H9 (cell line): ENCODE measurements around the gene SP3. TPM values are rescaled to one million over a fixed set of nuclear protein-coding genes. Genes with fewer than 3 reads are reported as not detected.

Experiments used
- DNase-seq: peaks from one replicate; pipeline ENCODE4 v3.0.0-alpha.2; 2017
- H2AFZ ChIP-seq: one replicate; pipeline ENCODE4 v1.6.1; 2013; ENCODE audit warnings: mild to moderate bottlenecking, low read length, control low read depth, moderate library complexity
- H2AK5ac ChIP-seq: 2 replicates; pipeline ENCODE4 v1.6.1; 2013; ENCODE audit warnings: low read length, control low read depth, mixed read lengths; ENCODE audit not compliant: insufficient read length
- H2BK120ac ChIP-seq: one replicate; pipeline ENCODE4 v1.6.1; 2013; ENCODE audit warnings: low read depth, mild to moderate bottlenecking, low read length, control low read depth, inconsistent platforms; ENCODE audit not compliant: poor library complexity, severe bottlenecking
- H2BK12ac ChIP-seq: 2 replicates; pipeline ENCODE4 v1.6.1; 2013; ENCODE audit warnings: low read length, control low read depth, mixed read lengths, low read depth; ENCODE audit not compliant: insufficient read length
- H2BK15ac ChIP-seq: 2 replicates; pipeline ENCODE4 v1.6.1; 2013; ENCODE audit warnings: low read depth, low read length, control low read depth
- H2BK20ac ChIP-seq: one replicate; pipeline ENCODE4 v1.6.1; 2013; ENCODE audit warnings: low read depth, mild to moderate bottlenecking, low read length, control low read depth, inconsistent platforms; ENCODE audit not compliant: poor library complexity, severe bottlenecking
- H2BK5ac ChIP-seq: 2 replicates; pipeline ENCODE4 v1.6.1; 2013; ENCODE audit warnings: low read length, control low read depth, mixed read lengths; ENCODE audit not compliant: insufficient read length
- H3K14ac ChIP-seq: 2 replicates; pipeline ENCODE4 v1.6.1; 2013; ENCODE audit warnings: low read length, control low read depth; ENCODE audit not compliant: insufficient read depth
- H3K18ac ChIP-seq: 2 replicates; pipeline ENCODE4 v1.6.1; 2013; ENCODE audit warnings: low read depth, mild to moderate bottlenecking, mixed read lengths, low read length, control low read depth; ENCODE audit not compliant: insufficient read length
- H3K23ac ChIP-seq: 2 replicates; pipeline ENCODE4 v1.6.1; 2013; ENCODE audit warnings: low read length, control low read depth, mixed read lengths, low read depth; ENCODE audit not compliant: insufficient read length
- H3K23me2 ChIP-seq: 2 replicates; pipeline ENCODE4 v1.6.1; 2013; ENCODE audit warnings: low read depth, mild to moderate bottlenecking, mixed read lengths, low read length, control low read depth; ENCODE audit not compliant: insufficient read length, poor library complexity, severe bottlenecking
- H3K27ac ChIP-seq: 2 replicates; pipeline ENCODE4 v1.5.1; 2013; ENCODE audit warnings: low read length, control low read depth, mixed read lengths, low read depth; ENCODE audit not compliant: insufficient read length
- H3K27me3 ChIP-seq: 2 replicates; pipeline ENCODE4 v1.6.1; 2013; ENCODE audit warnings: low read length, control low read depth, inconsistent platforms; ENCODE audit not compliant: insufficient read depth
- H3K4ac ChIP-seq: 2 replicates; pipeline ENCODE4 v1.6.1; 2013; ENCODE audit warnings: low read depth, mild to moderate bottlenecking, control low read depth, inconsistent platforms, low read length, moderate library complexity
- H3K4me1 ChIP-seq: 2 replicates; pipeline ENCODE4 v1.6.1; 2013; ENCODE audit warnings: low read length, control low read depth, inconsistent platforms; ENCODE audit not compliant: insufficient read depth
- H3K4me2 ChIP-seq: 2 replicates; pipeline ENCODE4 v1.6.1; 2013; ENCODE audit warnings: low read length, control low read depth, mixed read lengths; ENCODE audit not compliant: insufficient read length, insufficient read depth
- H3K56ac ChIP-seq: 2 replicates; pipeline ENCODE4 v1.6.1; 2013; ENCODE audit warnings: low read depth, mild to moderate bottlenecking, mixed read lengths, low read length, control low read depth; ENCODE audit not compliant: insufficient read length
- H3K79me1 ChIP-seq: 2 replicates; pipeline ENCODE4 v1.6.1; 2013; ENCODE audit warnings: low read depth, mild to moderate bottlenecking, moderate library complexity, low read length, control low read depth, inconsistent platforms; ENCODE audit not compliant: insufficient read depth, poor library complexity, severe bottlenecking
- H3K79me2 ChIP-seq: 2 replicates; pipeline ENCODE4 v1.6.1; 2013; ENCODE audit warnings: low read length, control low read depth, inconsistent platforms; ENCODE audit not compliant: insufficient read depth
- H3K9ac ChIP-seq: 2 replicates; pipeline ENCODE4 v1.6.1; 2013; ENCODE audit warnings: low read length, control low read depth, mixed read lengths; ENCODE audit not compliant: insufficient read length; ENCODE audit errors: extremely low read depth
- H3K9me3 ChIP-seq: one replicate; pipeline ENCODE4 v1.6.1; 2013; ENCODE audit warnings: low read depth, low read length, inconsistent platforms; ENCODE audit not compliant: control insufficient read depth
- H3T11ph ChIP-seq: one replicate; pipeline ENCODE4 v1.6.1; 2013; ENCODE audit warnings: mild to moderate bottlenecking, low read length, control low read depth, inconsistent platforms
- H4K20me1 ChIP-seq: one replicate; pipeline ENCODE4 v1.6.1; 2013; ENCODE audit not compliant: control insufficient read depth, insufficient read length, insufficient read depth
- H4K5ac ChIP-seq: 2 replicates; pipeline ENCODE4 v1.6.1; 2013; ENCODE audit warnings: low read depth, mild to moderate bottlenecking, mixed read lengths, low read length, control low read depth; ENCODE audit not compliant: insufficient read length
- H4K8ac ChIP-seq: replicated peaks from 2 replicates; pipeline ENCODE4 v1.6.1; 2013; ENCODE audit warnings: low read length, control low read depth, mixed read lengths, low read depth; ENCODE audit not compliant: insufficient read length
- H4K91ac ChIP-seq: 2 replicates; pipeline ENCODE4 v1.6.1; 2013; ENCODE audit warnings: low read depth, mild to moderate bottlenecking, moderate library complexity, mixed read lengths, low read length, control low read depth; ENCODE audit not compliant: insufficient read length
- H3K27ac Mint-ChIP-seq, 3 experiments: 2 replicates in 2 of 3; 3 replicates in 1 of 3; pipeline ENCODE4 v1.8.0; 2020 to 2021; ENCODE audit warnings: mixed read lengths in 3 of 3, mild to moderate bottlenecking in 1 of 3, moderate library complexity in 1 of 3
- H3K27me3 Mint-ChIP-seq: 2 replicates; pipeline ENCODE4 v1.8.0; 2021; ENCODE audit warnings: low read depth, mild to moderate bottlenecking, moderate library complexity, mixed read lengths
- H3K36me3 Mint-ChIP-seq, 3 experiments: 2 replicates in 2 of 3; 3 replicates in 1 of 3; pipeline ENCODE4 v1.8.0; 2020 to 2021; ENCODE audit warnings: low read depth in 3 of 3, mixed read lengths in 3 of 3; ENCODE audit not compliant: insufficient read depth in 1 of 3
- H3K4me1 Mint-ChIP-seq, 2 experiments: 2 replicates each; pipeline ENCODE4 v1.8.0; 2020; ENCODE audit warnings: mixed read lengths in 2 of 2
- H3K4me3 Mint-ChIP-seq, 2 experiments: 2 replicates in 1 of 2; 3 replicates in 1 of 2; pipeline ENCODE4 v1.8.0; 2020 to 2021; ENCODE audit warnings: mild to moderate bottlenecking in 2 of 2, mixed read lengths in 2 of 2, moderate library complexity in 1 of 2
- H3K9me3 Mint-ChIP-seq, 2 experiments: 2 replicates in 1 of 2; 3 replicates in 1 of 2; pipeline ENCODE4 v1.8.0; 2020; ENCODE audit warnings: mild to moderate bottlenecking in 2 of 2, mixed read lengths in 2 of 2, moderate library complexity in 1 of 2
- CTCF ChIP-seq: fragments of 200-600 bp; sonication (generic); conservative IDR thresholded peaks from 3 replicates; pipeline ENCODE4 v1.8.0; 2021; ENCODE audit warnings: antibody characterized with exemption, mild to moderate bottlenecking
- WGBS: extraction: QIAGEN DNeasy Blood & Tissue Kit; methylation state at CpG from one replicate; pipeline ENCODE4 v1.1.7; 2013; ENCODE audit warnings: missing lambda C conversion rate, low lambda C conversion rate, mixed read lengths; ENCODE audit not compliant: insufficient read length; ENCODE audit errors: extremely low coverage; 5-methylcytosine and 5-hydroxymethylcytosine counted together
- total RNA-seq: library from RNA; stranded (reverse); gene quantifications from 2 replicates; pipeline ENCODE4 v1.2.1, GENCODE V29; 2021

The SP3 gene
- total RNA-seq, 1 experiment from 2014 or later = 86.3 TPM

GRCh38 chr2:173972165-173972564 lies 7.0 kb upstream of the SP3 start:
- Histone ChIP-seq H3K56ac (no peak overlapping the region), H3K79me1 (no peaks in the 10 kb centered on the region), H3K14ac (no peak overlapping the region), H3K79me2 (no peaks in the 10 kb centered on the region), H4K91ac (no peak overlapping the region), H2AK5ac (no peak overlapping the region), H3K4me1 (peaks cover 3% of the 10 kb centered on the region; the same call in 1 of the 2 replicates), H3K27me3 (no peaks in the 10 kb centered on the region), H4K5ac (no peak overlapping the region), H3K23ac (no peak overlapping the region), H3K9ac (no peak overlapping the region), H3K4me2 (no peak overlapping the region), H4K8ac (no peak overlapping the region), H2BK15ac (no peak overlapping the region), H3T11ph (no peak overlapping the region), H3K4ac (no peak overlapping the region), H3K18ac (no peak overlapping the region), H3K23me2 (no peaks in the 10 kb centered on the region), H2BK120ac (no peak overlapping the region), H2BK20ac (no peak overlapping the region), H3K27ac (no peak overlapping the region), H3K9me3 (no peaks in the 10 kb centered on the region), H2BK12ac (no peak overlapping the region), H2AFZ (no peak overlapping the region), H4K20me1 (no peaks in the 10 kb centered on the region), H2BK5ac (no peak overlapping the region)
- Mint-ChIP-seq H3K27ac (peak overlapping the region in 1 of 3 experiments; percentile 75; a peak in 1 of 7 replicates), H3K4me3 (no peak overlapping the region), H3K27me3 (no peaks in the 10 kb centered on the region), H3K4me1 (peaks cover 23 to 32% of the 10 kb centered on the region in 2 experiments), H3K9me3 (no peaks in the 10 kb centered on the region), H3K36me3 (peaks cover 0 to under 1% (median 0%) of the 10 kb centered on the region in 3 experiments; a peak in 2 of 7 replicates)
- no CpG with 5 or more reads among the region's 2 CpGs for WGBS
- no peak for TF ChIP-seq CTCF
- no peak for DNase-seq
